HCT116 (cell line): Measurements from ENCODE around the gene ARFGAP1. TPM values are rescaled to one million over a fixed set of nuclear protein-coding genes. Genes with fewer than 3 reads are reported as not detected.

ENCODE experiments used
- ATAC-seq: fragments of 200-7000 bp; cut with Tn5 transposase; 2 replicates; pipeline ENCODE4 v1.9.1; 2020; ENCODE audit warnings: mild to moderate bottlenecking, moderate library complexity
- BruUV-seq: library from RNA; stranded (reverse); fragments of 400-500 nt; replicated peaks from 2 replicates; lab custom pipeline; 2021; lab: Mats Ljungman, UMichigan
- CTCF ChIA-PET: fragments of 300-600 bp; sonication (Branson Sonifier 250); formaldehyde crosslinking; loops from one replicate; lab custom pipeline; 2021; ENCODE audit warnings: antibody characterized with exemption; lab: Charles Lee
- POLR2A ChIA-PET: fragments of 300-600, 350-600 bp; sonication (Branson Sonifier 250); formaldehyde crosslinking; loops from one replicate; lab custom pipeline; 2021; ENCODE audit warnings: antibody characterized with exemption; lab: Charles Lee
- RAD21 ChIA-PET, 2 experiments: fragments of 300-600 bp; sonication (Branson Sonifier 250); formaldehyde crosslinking; loops; one replicate each; lab custom pipeline; 2023; ENCODE audit warnings: low total read pairs in 2 of 2; ENCODE audit not compliant: uncharacterized antibody in 2 of 2, unreplicated experiment in 2 of 2, low non-redundant PET in 1 of 2; lab: Charles Lee
- DNase-seq: peaks from one replicate; pipeline ENCODE4 v3.0.0-alpha.2; 2010; ENCODE audit warnings: low read depth, low spot score
- H2AFZ ChIP-seq: fragments of 200-600 bp; shearing (Covaris generic), sonication (generic); 2 replicates; pipeline ENCODE4 v1.6.1; 2017; ENCODE audit warnings: low read depth, mixed run types, mixed read lengths, antibody characterized with exemption, low read length; ENCODE audit not compliant: poor library complexity, severe bottlenecking
- H3K27ac ChIP-seq: 2 replicates; pipeline ENCODE4 v1.5.1; 2012; ENCODE audit warnings: low read depth, low read length
- H3K27me3 ChIP-seq: fragments of 200-600 bp; sonication (generic); 2 replicates; pipeline ENCODE4 v1.6.1; 2016; ENCODE audit warnings: mixed run types, low read length, mixed read lengths; ENCODE audit not compliant: insufficient read depth
- H3K36me3 ChIP-seq, 2 experiments: fragments of 200-500 bp in 1 of 2; fragments of 200-600 bp in 1 of 2; sonication (Bioruptor generic) in 1 of 2; sonication (generic) in 1 of 2; 2 replicates each; pipeline versions ENCODE4 v1.5.1 to v1.6.1; 2014 to 2016; ENCODE audit warnings: low read length in 2 of 2, inconsistent platforms in 1 of 2, mixed read lengths in 1 of 2, mixed run types in 1 of 2; ENCODE audit not compliant: insufficient read depth in 2 of 2, control insufficient read depth in 1 of 2
- H3K4me1 ChIP-seq, 2 experiments: fragments of 200-600 bp in 1 of 2; sonication (generic) in 1 of 2; 2 replicates each; pipeline versions ENCODE4 v1.5.1 to v1.6.1; 2012 to 2017; ENCODE audit warnings: low read length in 2 of 2, inconsistent platforms in 1 of 2, mild to moderate bottlenecking in 1 of 2, mixed read lengths in 1 of 2, mixed run types in 1 of 2, moderate library complexity in 1 of 2; ENCODE audit not compliant: insufficient read depth in 2 of 2, control insufficient read depth in 1 of 2
- H3K4me2 ChIP-seq: fragments of 200-600 bp; sonication (generic); 2 replicates; pipeline ENCODE4 v1.6.1; 2017; ENCODE audit warnings: mixed run types, low read length, mixed read lengths
- H3K4me3 ChIP-seq, 2 experiments: fragments of 200-600 bp in 1 of 2; sonication (generic) in 1 of 2; replicated peaks in 1 of 2; 2 replicates each; pipeline ENCODE4 v1.5.1; 2011 to 2016; ENCODE audit warnings: low read length in 2 of 2, control low read depth in 1 of 2, low read depth in 1 of 2, mild to moderate bottlenecking in 1 of 2, mixed read lengths in 1 of 2, mixed run types in 1 of 2
- H3K79me2 ChIP-seq: fragments of 200-600 bp; sonication (generic); 2 replicates; pipeline ENCODE4 v1.6.1; 2017; ENCODE audit warnings: mild to moderate bottlenecking, mixed run types, low read length, moderate library complexity, mixed read lengths; ENCODE audit not compliant: insufficient read depth
- H3K9ac ChIP-seq: fragments of 200-600 bp; sonication (generic); 2 replicates; pipeline ENCODE4 v1.6.1; 2016; ENCODE audit warnings: low read length, mixed read lengths
- H3K9me2 ChIP-seq: fragments of 200-600 bp; sonication (generic), shearing (Covaris generic); 2 replicates; pipeline ENCODE4 v1.6.1; 2017; ENCODE audit warnings: mixed run types, mild to moderate bottlenecking, moderate library complexity; ENCODE audit not compliant: insufficient read depth
- H3K9me3 ChIP-seq, 2 experiments: fragments of 200-500 bp in 1 of 2; fragments of 200-600 bp in 1 of 2; sonication (Bioruptor generic) in 1 of 2; sonication (generic) in 1 of 2; 2 replicates each; pipeline ENCODE4 v1.6.1; 2014 to 2017; ENCODE audit warnings: low read length in 2 of 2, mixed read lengths in 2 of 2, inconsistent platforms in 1 of 2, low read depth in 1 of 2, mild to moderate bottlenecking in 1 of 2, mixed run types in 1 of 2, moderate library complexity in 1 of 2; ENCODE audit not compliant: control insufficient read depth in 1 of 2, insufficient read depth in 1 of 2
- H4K20me1 ChIP-seq: fragments of 200-600 bp; sonication (generic), shearing (Covaris generic); 2 replicates; pipeline ENCODE4 v1.6.1; 2017; ENCODE audit warnings: mixed run types, mild to moderate bottlenecking, moderate library complexity; ENCODE audit not compliant: insufficient read depth
- CTCF ChIP-seq, 3 experiments: fragments of 200-600 bp in 1 of 3; sonication (generic) in 1 of 3; IDR thresholded peaks in 2 of 3; conservative IDR thresholded peaks in 1 of 3; 2 replicates each; pipeline ENCODE4 v1.5.1; 2012 to 2017; ENCODE audit warnings: low read depth in 2 of 3, low read length in 2 of 3, antibody characterized with exemption in 1 of 3, borderline replicate concordance in 1 of 3, control low read depth in 1 of 3, mild to moderate bottlenecking in 1 of 3, mixed read lengths in 1 of 3, mixed run types in 1 of 3, moderate library complexity in 1 of 3; ENCODE audit not compliant: insufficient read depth in 1 of 3
- SP1 ChIP-seq: IDR thresholded peaks from 2 replicates; pipeline ENCODE4 v1.6.1; 2012; ENCODE audit warnings: low read depth
- intact Hi-C: fragments of 100-400 bp; cut with micrococcal nuclease; formaldehyde crosslinking; loops from 2 replicates; pipeline ENCODE4 v1.10.0; 2022
- total RNA-seq: library from RNA; stranded (reverse); gene quantifications from one replicate; pipeline ENCODE4 v1.2.1, GENCODE V29; 2021; ENCODE audit not compliant: unreplicated experiment
- TF ChIP-seq, protein P1 (sequence below): IDR thresholded peaks from 2 replicates; pipeline ENCODE4 v1.6.1; 2011; ENCODE audit warnings: mild to moderate bottlenecking, low read length, moderate library complexity; ENCODE audit not compliant: insufficient replicate concordance; ENCODE audit errors: extremely low read depth

The ARFGAP1 gene
- total RNA-seq, 1 experiment from 2014 or later, result 94.4 TPM

DNA sequence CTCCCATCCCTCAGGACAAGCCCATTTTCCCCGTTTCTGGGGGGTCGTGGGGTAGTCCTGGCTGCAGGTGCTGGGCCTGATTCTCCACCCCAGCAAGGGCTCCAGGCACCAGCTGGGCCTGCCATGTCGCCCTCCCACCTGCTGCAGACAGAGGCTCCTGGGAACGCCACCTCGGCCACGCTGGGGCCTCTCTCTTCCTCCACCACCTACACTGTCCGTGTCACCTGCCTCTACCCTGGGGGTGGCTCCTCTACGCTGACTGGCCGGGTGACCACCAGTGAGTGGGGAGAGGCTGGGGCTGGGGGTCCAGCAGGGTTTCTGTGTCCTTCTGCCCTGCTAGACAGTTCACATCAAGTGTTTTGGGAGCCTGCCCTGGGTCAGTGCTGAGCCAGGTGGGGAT lies 39.7 kb downstream of the ARFGAP1 start:
- Histone ChIP-seq H4K20me1 (no peaks in the 10 kb centered on the region), H3K27ac (no peak overlapping the region), H3K27me3 (no peaks in the 10 kb centered on the region), H3K4me3 (no peak overlapping the region), H2AFZ (no peak overlapping the region), H3K9me3 (no peaks in the 10 kb centered on the region), H3K9me2 (no peaks in the 10 kb centered on the region), H3K36me3 (no peaks in the 10 kb centered on the region), H3K79me2 (no peaks in the 10 kb centered on the region), H3K9ac (no peak overlapping the region), H3K4me1 (no peaks in the 10 kb centered on the region), H3K4me2 (no peak overlapping the region)
- ChIA-PET RAD21 (interaction anchor here in 1 of 2 experiments (0.6 kb wide), 1 partner anchor 49 kb away, joined by 3 read pairs; the partner anchor contains the start of gene CHRNA4), CTCF (no interaction called here), POLR2A (no interaction called here)
- intact Hi-C loops, result no loop called here
- no peak for DNase-seq
- no TSS peak for BruUV-seq
- ATAC-seq, result no peak
- no peak for TF ChIP-seq SP1
- TF ChIP-seq, protein P1, sequence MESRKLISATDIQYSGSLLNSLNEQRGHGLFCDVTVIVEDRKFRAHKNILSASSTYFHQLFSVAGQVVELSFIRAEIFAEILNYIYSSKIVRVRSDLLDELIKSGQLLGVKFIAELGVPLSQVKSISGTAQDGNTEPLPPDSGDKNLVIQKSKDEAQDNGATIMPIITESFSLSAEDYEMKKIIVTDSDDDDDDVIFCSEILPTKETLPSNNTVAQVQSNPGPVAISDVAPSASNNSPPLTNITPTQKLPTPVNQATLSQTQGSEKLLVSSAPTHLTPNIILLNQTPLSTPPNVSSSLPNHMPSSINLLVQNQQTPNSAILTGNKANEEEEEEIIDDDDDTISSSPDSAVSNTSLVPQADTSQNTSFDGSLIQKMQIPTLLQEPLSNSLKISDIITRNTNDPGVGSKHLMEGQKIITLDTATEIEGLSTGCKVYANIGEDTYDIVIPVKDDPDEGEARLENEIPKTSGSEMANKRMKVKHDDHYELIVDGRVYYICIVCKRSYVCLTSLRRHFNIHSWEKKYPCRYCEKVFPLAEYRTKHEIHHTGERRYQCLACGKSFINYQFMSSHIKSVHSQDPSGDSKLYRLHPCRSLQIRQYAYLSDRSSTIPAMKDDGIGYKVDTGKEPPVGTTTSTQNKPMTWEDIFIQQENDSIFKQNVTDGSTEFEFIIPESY, result no peak
- no peak for TF ChIP-seq CTCF (IDR thresholded peaks at IDR 0.05 in 2 of 3, conservative IDR thresholded peaks at IDR 0.05 in 1 of 3; ENCODE audit: borderline replicate concordance in 1 of 3, insufficient read depth in 1 of 3, low read depth in 2 of 3, low read length in 2 of 3)
